SK-MEL-5 (cell line): ENCODE data around the gene RCCD1. TPM values are rescaled to one million over a fixed set of nuclear protein-coding genes. Genes with fewer than 3 reads are reported as not detected.
A peak's percentile ranks its signal among the peaks of the same experiment; 100 is the strongest.
"Not testable (repeated sequence)": the region's sequence is repeated elsewhere in the genome, so short reads cannot be mapped to it uniquely, and the experiment has no call there.

Experiments used
- DNase-seq: peaks from one replicate; pipeline ENCODE4 v3.0.0-alpha.2; 2016; ENCODE audit warnings: low read depth, low spot score
- in situ Hi-C: cut with HindIII; loops from 2 replicates; pipeline ENCODE4 v1.10.0; 2016; ENCODE audit warnings: low sequenced_read_pairs, high pct_unique_total_duplicates, low pct_unique_long_range_greater_than_20kb
- total RNA-seq: library from RNA; depleted of rRNA; stranded (reverse); fragments of >200 nt; shearing (Covaris generic); gene quantifications from 2 replicates; pipeline ENCODE4 v1.2.3, GENCODE V29; 2014

Gene RCCD1
- total RNA-seq, 1 experiment from 2014 or later = 9.9 TPM

DNA sequence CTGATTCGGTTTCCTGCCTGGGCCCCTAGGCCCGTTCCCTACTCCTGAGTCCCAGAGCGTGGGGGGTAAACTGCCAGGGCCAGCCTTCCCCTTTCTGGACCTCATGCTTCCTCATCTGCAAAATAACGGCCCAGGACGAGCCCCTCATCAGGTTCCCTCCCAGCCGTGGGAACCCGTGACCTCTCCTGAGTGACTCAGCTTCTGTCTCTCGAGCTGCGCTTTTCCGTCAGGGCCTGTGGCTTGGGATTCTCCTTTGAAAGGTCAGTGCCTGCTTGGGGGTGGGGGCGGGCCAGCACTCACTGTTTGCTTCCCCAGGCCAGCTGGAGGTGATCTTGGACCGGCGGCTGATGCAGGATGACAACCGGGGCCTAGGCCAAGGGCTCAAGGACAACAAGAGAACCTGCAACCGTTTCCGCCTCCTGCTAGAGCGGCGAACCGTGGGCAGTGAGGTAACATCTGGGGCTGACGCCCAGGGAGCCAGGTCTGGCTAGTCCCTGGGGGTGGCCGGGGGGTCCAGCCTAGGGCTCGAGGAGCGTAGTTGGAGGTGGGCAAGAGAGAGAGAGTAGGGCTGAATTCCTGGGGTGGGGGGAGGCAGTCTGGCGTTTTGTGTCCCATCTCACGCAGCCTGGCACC, 38.8 kb upstream of the RCCD1 start:
- in situ Hi-C loops = no loop called here
- peak; percentile 22 for DNase-seq

DNA sequence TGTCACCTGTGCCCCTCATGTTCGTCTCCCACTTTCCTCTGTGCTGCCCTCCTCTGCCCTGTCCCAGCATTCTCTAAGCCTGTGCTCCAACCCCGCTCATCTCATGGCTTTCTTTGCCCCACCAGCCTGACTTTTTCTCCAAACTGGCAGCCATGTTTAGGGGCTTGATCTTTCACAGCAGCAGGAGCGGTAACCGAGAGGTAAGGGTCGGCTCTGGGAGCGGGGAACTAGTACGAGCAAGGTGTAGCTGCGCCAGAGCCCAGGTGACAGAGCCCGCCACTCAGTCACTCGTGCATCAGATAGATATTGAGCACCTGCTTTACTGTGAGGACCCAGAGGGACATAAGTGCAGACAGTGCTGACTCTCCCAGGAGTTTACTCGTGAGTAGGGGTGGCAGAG, 38.2 kb upstream of the RCCD1 start:
- DNase-seq = no peak
- in situ Hi-C loops = no loop called here

GRCh38 chr15:90917569-90917968, 37.1 kb upstream of the RCCD1 start:
- in situ Hi-C loops = no loop called here
- no peak for DNase-seq

- in situ Hi-C loops = no loop called here
- no peak for DNase-seq
Observed at GRCh38 chr15:90918034-90918788, 36.5 kb upstream of the RCCD1 start.

DNA sequence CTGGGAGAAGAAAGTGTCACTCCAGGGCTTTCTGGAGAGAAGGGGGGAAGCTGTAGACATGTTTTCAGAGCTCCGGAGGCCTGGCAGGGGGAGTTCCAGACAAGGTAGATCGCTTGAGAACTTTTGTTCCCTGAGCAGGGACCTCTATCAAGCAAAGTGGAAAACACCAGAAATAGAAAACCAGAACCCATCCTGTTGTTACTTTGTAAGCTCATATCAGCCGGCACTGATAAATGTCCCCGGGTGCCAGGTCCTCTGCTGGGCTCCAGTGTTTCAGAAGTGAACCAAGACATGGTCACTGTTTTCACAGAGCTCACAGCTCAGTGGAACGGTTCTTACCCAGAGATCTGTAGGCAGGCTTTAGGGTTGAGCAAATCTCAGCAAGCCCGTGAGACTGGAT, 35.8 kb upstream of the RCCD1 start:
- no peak for DNase-seq
- in situ Hi-C loops = no loop called here

- DNase-seq = no peak
- in situ Hi-C loops = no loop called here
Observed at GRCh38 chr15:90921887-90922286, 32.8 kb upstream of the RCCD1 start.

- in situ Hi-C loops = not testable (repeated sequence)
Observed at GRCh38 chr15:90922712-90923322, 31.9 kb upstream of the RCCD1 start.

GRCh38 chr15:90924375-90924774, 30.3 kb upstream of the RCCD1 start:
- in situ Hi-C loops = no loop called here
- no peak for DNase-seq

More at GRCh38 chr15:90922712-90923322, 31.9 kb upstream of the RCCD1 start:
- DNase-seq = not testable (repeated sequence)

DNA sequence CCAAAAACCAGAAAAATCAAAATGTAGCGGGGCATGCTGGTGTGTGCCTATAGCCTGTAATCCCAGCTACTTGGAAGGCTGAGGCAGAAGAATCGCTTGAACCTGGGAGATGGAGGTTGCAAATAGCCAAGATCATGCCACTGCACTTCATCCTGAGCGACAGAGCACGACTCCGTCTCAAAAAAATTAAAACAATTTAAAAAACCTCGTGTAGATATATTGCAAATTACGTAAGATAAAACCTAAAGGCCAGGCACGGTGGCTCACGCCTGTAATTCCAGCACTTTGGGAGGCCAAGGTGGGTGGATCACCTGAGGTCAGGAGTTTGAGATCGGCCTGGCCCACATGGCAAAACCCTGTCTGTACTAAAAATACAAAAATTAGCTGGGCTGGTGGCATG, 27.9 kb upstream of the RCCD1 start:
- in situ Hi-C loops, DNase-seq: not testable (repeated sequence)

- DNase-seq, in situ Hi-C loops: not testable (repeated sequence)
Observed at GRCh38 chr15:90928106-90928505, 26.6 kb upstream of the RCCD1 start.

DNA sequence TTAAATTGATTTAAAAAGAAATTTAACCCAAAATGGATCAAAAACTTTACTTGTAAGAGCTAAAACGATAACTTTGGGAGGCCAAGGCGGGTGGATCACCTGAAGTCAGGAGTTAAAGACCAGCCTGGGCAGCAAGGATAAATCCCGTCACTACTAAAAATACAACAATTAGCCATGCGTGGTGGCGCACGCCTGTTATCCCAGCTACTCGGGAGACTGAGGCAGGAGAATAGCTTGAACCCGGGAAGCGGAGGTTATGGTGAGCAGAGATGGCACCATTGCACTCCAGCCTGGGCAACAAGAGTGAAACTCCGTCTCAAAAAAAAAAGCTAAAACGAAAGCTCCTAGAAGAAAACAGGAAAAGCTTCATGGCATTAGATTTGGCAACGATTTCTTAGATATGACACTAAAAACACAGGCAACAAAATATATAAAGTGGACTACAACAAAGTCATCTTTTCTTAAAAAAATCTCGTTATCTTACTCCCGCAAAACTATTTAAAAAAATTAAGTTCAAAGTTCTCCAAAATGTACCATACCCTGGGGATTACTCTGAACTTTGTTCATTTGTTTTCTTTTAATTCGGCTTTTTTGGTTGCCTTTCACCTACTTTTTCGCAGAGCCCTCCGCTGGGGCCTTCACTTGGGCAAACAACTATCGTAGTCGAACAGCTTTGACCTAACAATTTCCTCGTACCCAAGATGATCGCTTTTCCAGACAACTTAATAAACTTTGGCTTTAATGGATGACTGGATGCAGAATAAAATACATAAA, 25.3 kb upstream of the RCCD1 start:
- no peak for DNase-seq
- in situ Hi-C loops = no loop called here

DNA sequence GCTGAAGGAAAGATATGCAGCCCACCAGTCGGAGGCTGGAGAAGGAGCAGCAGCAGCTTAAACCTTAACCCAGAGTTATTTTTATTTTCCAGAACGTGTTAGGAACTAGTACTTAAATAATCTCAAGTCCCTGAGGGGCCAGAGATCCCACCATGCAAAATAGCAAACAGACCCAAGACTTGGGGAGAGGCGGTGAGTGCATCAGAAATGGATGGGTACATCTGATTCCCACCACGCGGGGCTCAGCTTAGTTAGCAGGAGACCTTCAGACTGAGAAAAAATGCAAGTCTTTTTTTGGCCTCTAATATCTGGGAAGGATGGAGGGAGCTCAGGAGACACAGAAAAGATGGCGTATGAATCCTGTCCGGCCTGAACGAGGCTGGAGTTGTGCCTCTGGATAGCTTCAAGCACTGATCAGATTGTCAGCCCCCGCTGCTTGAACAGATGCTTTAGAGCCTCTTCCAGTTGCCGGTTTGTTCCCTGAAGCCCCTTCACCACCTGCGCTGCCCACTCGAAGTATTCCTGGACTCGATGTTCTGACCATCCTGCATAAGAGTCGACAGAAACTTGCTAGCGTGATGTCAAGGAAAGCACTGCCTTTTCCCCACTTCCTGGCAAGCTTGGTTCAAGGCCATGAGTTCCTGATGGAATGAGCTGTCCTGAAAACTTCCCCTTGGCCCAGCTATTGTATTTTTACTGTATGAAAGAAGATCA, 23.7 kb upstream of the RCCD1 start:
- no peak for DNase-seq
- in situ Hi-C loops = no loop called here

GRCh38 chr15:90931575-90931827, 23.2 kb upstream of the RCCD1 start:
- in situ Hi-C loops = no loop called here
- DNase-seq = no peak

DNA sequence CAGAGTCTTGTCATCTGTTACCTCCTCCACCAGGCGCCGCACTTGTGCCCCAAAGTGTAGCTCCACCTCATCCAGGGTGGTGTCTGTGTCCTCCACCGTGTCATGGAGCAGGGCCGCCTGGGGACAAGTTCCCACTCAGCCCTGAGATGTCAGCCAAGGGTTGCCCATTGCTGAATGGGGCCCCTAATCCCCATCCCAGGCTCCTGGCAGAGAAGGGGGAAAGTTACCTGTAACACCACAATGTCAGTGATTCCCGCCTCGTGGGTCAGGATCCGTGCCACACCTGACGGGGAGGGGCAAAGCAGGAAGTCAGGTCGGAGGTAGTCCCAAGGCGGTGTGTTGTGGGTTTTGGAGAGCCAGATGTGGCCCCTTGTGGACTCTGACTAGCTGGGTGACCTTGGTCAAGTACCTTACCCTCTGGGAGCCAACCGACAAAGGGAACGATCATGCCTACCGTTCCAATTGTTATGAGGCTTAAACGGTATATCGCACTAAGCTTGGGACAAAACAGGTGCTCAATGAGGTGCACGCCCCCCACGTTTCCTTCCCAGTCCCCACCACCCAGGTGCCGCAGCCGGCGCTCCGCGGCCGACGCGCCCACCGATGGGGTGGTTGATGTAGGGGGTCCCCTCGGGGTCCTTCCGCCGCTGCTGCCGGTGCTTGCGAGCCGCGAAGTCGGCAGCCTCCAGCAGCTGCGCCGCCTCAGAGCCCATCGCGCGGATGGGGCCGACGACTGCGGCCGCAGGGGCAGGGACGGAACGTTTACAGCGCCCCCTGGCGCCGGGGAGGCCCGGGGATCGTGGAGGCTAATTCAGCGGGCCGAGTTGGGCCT, 22.6 kb upstream of the RCCD1 start, which contains the start of gene HDDC3:
TSS of gene HDDC3 (minus strand) at position 722 of the 832 bp plus-strand sequence. CDS start at position 713, 9 bp downstream.
- in situ Hi-C loops = no loop called here
- peak; percentile 80 for DNase-seq

DNA sequence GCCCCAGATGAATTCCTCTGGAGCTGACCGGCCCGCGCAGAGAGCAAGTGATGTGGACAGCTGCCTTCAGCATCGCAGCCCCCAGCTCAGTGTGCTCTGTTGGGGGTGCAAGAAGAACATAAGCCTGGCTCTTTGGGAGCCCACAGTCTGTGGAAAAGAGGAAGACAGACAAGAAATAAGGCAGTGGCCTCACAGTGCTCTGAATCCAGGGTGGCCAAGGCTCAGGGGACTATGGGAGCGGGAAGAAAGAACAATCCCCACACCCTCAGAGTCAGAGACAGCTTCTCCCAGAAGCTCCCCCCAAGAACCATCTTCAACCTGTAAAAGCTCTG, 22.1 kb upstream of the RCCD1 start:
- no peak for DNase-seq
- in situ Hi-C loops = no loop called here

DNA sequence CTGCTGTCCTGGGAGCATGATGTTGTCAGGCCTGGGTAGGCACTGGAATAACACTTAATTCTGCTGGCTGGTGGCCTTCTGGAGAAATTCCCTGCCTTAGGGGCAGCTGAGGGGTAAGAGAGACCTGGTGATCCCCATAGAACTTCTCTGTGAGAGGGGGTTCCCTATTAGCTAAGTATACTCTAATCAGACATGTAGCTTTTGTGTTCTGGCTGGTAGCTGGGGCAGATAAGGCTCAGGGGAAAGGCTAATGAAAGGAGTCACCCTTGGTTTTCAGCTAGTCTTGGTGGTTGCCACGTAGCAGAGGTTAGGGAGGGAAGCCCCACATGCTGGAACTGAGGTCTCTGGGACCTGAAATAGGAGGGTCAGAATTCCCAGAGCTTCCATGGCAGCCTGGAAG, 21.4 kb upstream of the RCCD1 start:
- DNase-seq = no peak
- in situ Hi-C loops = no loop called here
